ENCODE data around the gene MED16. TPM values are rescaled to one million over a fixed set of nuclear protein-coding genes. Genes with fewer than 3 reads are reported as not detected.

Gene MED16
- total and polyA plus RNA-seq, 2 of the 13 experiments (the other 11 are each of a cell fraction or from before 2014, with no cell fraction given): 13.3 to 14.8 TPM

- TF ChIP-seq LCORL (IDR thresholded peaks at IDR 0.05) (no peak), LCORL (CRISPR knock-in tag; IDR thresholded peaks at IDR 0.05) (no peak), PITX1 (CRISPR knock-in tag; IDR thresholded peaks at IDR 0.05) (0 out of 2 replicates have a peak, but pooled peaks have one; percentile 15), RFX3 (CRISPR knock-in tag; IDR thresholded peaks at IDR 0.05) (no peak), ATF1 (CRISPR knock-in tag; IDR thresholded peaks at IDR 0.05) (no peak), TOPORS (CRISPR knock-in tag; IDR thresholded peaks at IDR 0.05) (no peak), HMGXB4 (CRISPR knock-in tag; IDR thresholded peaks at IDR 0.05; ENCODE audit: borderline replicate concordance in 1 of 2, low read depth in 1 of 2) (no peak), ZFP36L2 (CRISPR knock-in tag; IDR thresholded peaks at IDR 0.05) (no peak), MXD3 (CRISPR knock-in tag; IDR thresholded peaks at IDR 0.05) (no peak; the same call in 1 of the 2 replicates), ONECUT2 (CRISPR knock-in tag; IDR thresholded peaks at IDR 0.05) (no peak), SMARCC2 (IDR thresholded peaks at IDR 0.05) (no peak), SP140L (CRISPR knock-in tag; IDR thresholded peaks at IDR 0.05; ENCODE audit: borderline replicate concordance) (no peak), ZNF547 (CRISPR knock-in tag; IDR thresholded peaks at IDR 0.05) (no peak), AKNA (CRISPR knock-in tag; IDR thresholded peaks at IDR 0.05; ENCODE audit: borderline replicate concordance) (no peak), ZNF567 (CRISPR knock-in tag; IDR thresholded peaks at IDR 0.05; ENCODE audit: borderline replicate concordance) (no peak), ZNF274 (CRISPR knock-in tag; IDR thresholded peaks at IDR 0.05) (no peak), KDM6A (CRISPR knock-in tag; IDR thresholded peaks at IDR 0.05; ENCODE audit: low read depth) (peak; percentile 47; the same call in 1 of the 2 replicates), ZNF124 (CRISPR knock-in tag; IDR thresholded peaks at IDR 0.05) (no peak), RXRA (CRISPR knock-in tag; IDR thresholded peaks at IDR 0.05) (0 out of 2 replicates have a peak, but pooled peaks have one; percentile 26), ZNF44 (CRISPR knock-in tag; IDR thresholded peaks at IDR 0.05) (no peak), SIX1 (CRISPR knock-in tag; IDR thresholded peaks at IDR 0.05; ENCODE audit: borderline replicate concordance) (no peak), ZNF784 (CRISPR knock-in tag; IDR thresholded peaks at IDR 0.05; ENCODE audit: borderline replicate concordance) (no peak), ZNF773 (CRISPR knock-in tag; IDR thresholded peaks at IDR 0.05; ENCODE audit: borderline replicate concordance) (no peak), ZBTB1 (CRISPR knock-in tag; IDR thresholded peaks at IDR 0.05; ENCODE audit: borderline replicate concordance) (no peak)
Measured at GRCh38 chr19:926589-927350, 33.8 kb upstream of the MED16 start (continued).
